Measurements from ENCODE around the gene ARHGAP21. TPM values are rescaled to one million over a fixed set of nuclear protein-coding genes. Genes with fewer than 3 reads are reported as not detected.

Gene ARHGAP21
- total RNA-seq, 1 experiment from 2014 or later: 115 TPM

DNA sequence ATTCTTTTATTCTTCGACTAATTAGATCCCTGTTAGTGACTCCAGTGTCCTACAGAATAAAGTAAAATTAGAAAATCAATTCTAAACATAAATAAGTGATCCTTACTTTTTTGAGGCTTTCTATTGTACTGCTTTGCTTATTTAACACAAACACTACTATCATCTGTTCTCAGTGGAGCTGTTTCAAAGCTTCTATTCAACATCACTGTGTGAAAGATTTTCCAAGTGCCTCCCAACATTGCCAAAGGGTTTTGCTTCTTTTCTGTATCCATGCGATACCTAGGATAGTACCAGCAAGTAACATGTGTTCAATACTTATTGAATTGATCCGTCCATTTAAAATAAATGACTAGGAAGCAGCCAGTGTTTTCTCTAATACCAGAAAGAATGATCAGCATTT, 125.7 kb downstream of the ARHGAP21 start:
- POLR2A ChIA-PET (ENCODE audit: unreplicated experiment): no interaction called here
- Histone ChIP-seq H4K20me1 (ENCODE audit: insufficient read depth) (no peaks in the 10 kb centered on the region), H3K4me2 (no peak overlapping the region), H3K9me3 (ENCODE audit: insufficient read depth, low read depth) (no peaks in the 10 kb centered on the region), H3K79me2 (ENCODE audit: low read depth) (no peaks in the 10 kb centered on the region), H3K27me3 (ENCODE audit: insufficient read depth, low read depth) (no peaks in the 10 kb centered on the region), H2AFZ (no peak overlapping the region), H3K4me3 (no peak overlapping the region), H3K4me1 (replicated peaks; ENCODE audit: insufficient read depth) (no peaks in the 10 kb centered on the region), H3F3A (ENCODE audit: insufficient read depth, low read depth) (no peaks in the 10 kb centered on the region), H3K9me2 (ENCODE audit: insufficient read depth) (no peaks in the 10 kb centered on the region), H3K36me3 (ENCODE audit: low read depth) (peaks cover 10% of the 10 kb centered on the region), H3K27ac (no peak overlapping the region)
- no peak for TF ChIP-seq EZH2 (IDR thresholded peaks at IDR 0.05; ENCODE audit: low read depth)
- TF ChIP-seq, protein P1, sequence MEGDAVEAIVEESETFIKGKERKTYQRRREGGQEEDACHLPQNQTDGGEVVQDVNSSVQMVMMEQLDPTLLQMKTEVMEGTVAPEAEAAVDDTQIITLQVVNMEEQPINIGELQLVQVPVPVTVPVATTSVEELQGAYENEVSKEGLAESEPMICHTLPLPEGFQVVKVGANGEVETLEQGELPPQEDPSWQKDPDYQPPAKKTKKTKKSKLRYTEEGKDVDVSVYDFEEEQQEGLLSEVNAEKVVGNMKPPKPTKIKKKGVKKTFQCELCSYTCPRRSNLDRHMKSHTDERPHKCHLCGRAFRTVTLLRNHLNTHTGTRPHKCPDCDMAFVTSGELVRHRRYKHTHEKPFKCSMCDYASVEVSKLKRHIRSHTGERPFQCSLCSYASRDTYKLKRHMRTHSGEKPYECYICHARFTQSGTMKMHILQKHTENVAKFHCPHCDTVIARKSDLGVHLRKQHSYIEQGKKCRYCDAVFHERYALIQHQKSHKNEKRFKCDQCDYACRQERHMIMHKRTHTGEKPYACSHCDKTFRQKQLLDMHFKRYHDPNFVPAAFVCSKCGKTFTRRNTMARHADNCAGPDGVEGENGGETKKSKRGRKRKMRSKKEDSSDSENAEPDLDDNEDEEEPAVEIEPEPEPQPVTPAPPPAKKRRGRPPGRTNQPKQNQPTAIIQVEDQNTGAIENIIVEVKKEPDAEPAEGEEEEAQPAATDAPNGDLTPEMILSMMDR (conservative IDR thresholded peaks at IDR 0.05): no peak
- intact Hi-C loops (cut with micrococcal nuclease; ENCODE audit: unreplicated experiment): no loop called here
- no TSS peak for BruUV-seq (replicated peaks)
- CTCF ChIA-PET: no interaction called here
- no peak for DNase-seq

GRCh38 chr10:24597426-24597825, 126.3 kb downstream of the ARHGAP21 start:
- Histone ChIP-seq H3K4me3 (no peak overlapping the region), H3F3A (ENCODE audit: insufficient read depth, low read depth) (no peaks in the 10 kb centered on the region), H3K27me3 (ENCODE audit: insufficient read depth, low read depth) (no peaks in the 10 kb centered on the region), H3K36me3 (ENCODE audit: low read depth) (peaks cover 9% of the 10 kb centered on the region), H3K27ac (no peak overlapping the region), H3K4me2 (no peak overlapping the region), H3K9me3 (ENCODE audit: insufficient read depth, low read depth) (no peaks in the 10 kb centered on the region), H3K4me1 (replicated peaks; ENCODE audit: insufficient read depth) (no peaks in the 10 kb centered on the region), H4K20me1 (ENCODE audit: insufficient read depth) (no peaks in the 10 kb centered on the region), H2AFZ (no peak overlapping the region), H3K9me2 (ENCODE audit: insufficient read depth) (no peaks in the 10 kb centered on the region), H3K79me2 (ENCODE audit: low read depth) (no peaks in the 10 kb centered on the region)
- ChIA-PET POLR2A (ENCODE audit: unreplicated experiment) (no interaction called here), CTCF (interaction anchor here (0.6 kb wide), 1 partner anchor 750 kb away, joined by 4 read pairs; no protein-coding TSS in a partner anchor)
- TF ChIP-seq, protein P1 (conservative IDR thresholded peaks at IDR 0.05): no peak
- TF ChIP-seq EZH2 (IDR thresholded peaks at IDR 0.05; ENCODE audit: low read depth): no peak
- intact Hi-C loops (cut with micrococcal nuclease; ENCODE audit: unreplicated experiment): no loop called here
- no TSS peak for BruUV-seq (replicated peaks)
- DNase-seq: no peak

DNA sequence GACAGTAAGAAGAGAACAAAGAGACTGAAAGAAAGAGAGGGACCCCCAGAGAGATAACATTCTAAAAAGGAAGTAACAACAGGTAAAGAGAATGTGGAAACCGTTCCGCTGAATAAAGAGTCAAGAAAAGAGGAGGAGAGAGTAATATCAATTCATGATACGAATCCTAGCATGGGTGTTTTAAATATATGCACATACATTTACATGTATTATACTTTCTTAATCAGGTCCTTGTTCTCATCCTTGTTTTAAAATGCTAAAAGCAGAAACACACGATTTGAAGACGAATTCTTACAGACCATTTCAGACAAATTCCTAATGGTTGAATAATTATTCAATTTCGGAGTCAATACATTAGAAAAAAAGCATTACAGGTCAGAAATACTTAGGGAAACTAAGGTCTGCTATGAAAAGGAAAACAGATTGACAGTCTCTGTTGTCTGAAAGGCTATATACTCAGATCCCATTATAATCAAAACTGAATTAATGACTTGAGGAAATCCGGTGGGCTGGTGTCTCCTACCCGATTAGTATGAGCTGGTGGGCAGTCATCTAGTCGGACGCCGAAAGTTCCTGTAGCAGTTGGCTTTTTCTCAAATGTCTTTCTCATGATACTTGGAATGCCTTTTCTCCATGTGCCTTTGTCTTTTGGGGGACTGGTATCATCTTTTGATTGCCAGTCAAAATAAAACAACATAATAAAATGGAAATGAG, 127.3 kb downstream of the ARHGAP21 start:
- no peaks in the 10 kb centered on the region for H3K27me3 ChIP-seq (ENCODE audit: insufficient read depth, low read depth)
- no peak overlapping the region for H3K4me2 ChIP-seq
- H3F3A ChIP-seq (ENCODE audit: insufficient read depth, low read depth): no peaks in the 10 kb centered on the region
- no peak overlapping the region for H2AFZ ChIP-seq
- CTCF ChIA-PET: no interaction called here
- no peaks in the 10 kb centered on the region for H3K4me1 ChIP-seq (replicated peaks; ENCODE audit: insufficient read depth)
- H3K79me2 ChIP-seq (ENCODE audit: low read depth): no peaks in the 10 kb centered on the region
- no peak for DNase-seq
- intact Hi-C loops (cut with micrococcal nuclease; ENCODE audit: unreplicated experiment): no loop called here
- no peak overlapping the region for H3K4me3 ChIP-seq
- POLR2A ChIA-PET (ENCODE audit: unreplicated experiment): no interaction called here
- TF ChIP-seq EZH2 (IDR thresholded peaks at IDR 0.05; ENCODE audit: low read depth): no peak
- TF ChIP-seq, protein P1 (conservative IDR thresholded peaks at IDR 0.05): no peak
- H3K9me2 ChIP-seq (ENCODE audit: insufficient read depth): no peaks in the 10 kb centered on the region
- H4K20me1 ChIP-seq (ENCODE audit: insufficient read depth): no peaks in the 10 kb centered on the region
- H3K27ac ChIP-seq: no peak overlapping the region
- H3K9me3 ChIP-seq (ENCODE audit: insufficient read depth, low read depth): no peaks in the 10 kb centered on the region
- peaks cover 4% of the 10 kb centered on the region; the same call in 1 of the 2 replicates for H3K36me3 ChIP-seq (ENCODE audit: low read depth)
- BruUV-seq (replicated peaks): no TSS peak
